ENCODE results near the gene EOMES.

EOMES gene

GRCh38 chr3:27715454-27715806, 6.7 kb downstream of the EOMES start:
- Mint-ChIP-seq H3K27ac (no peak overlapping the region), H3K27me3 (peaks cover 93% of the 10 kb centered on the region), H3K4me1 (ENCODE audit: low read depth) (peaks cover 35% of the 10 kb centered on the region), H3K4me3 (no peak overlapping the region), H3K9me3 (no peaks in the 10 kb centered on the region), H3K36me3 (ENCODE audit: low read depth) (peaks cover 10% of the 10 kb centered on the region)
- intact Hi-C loops (cut with micrococcal nuclease), result loop anchor here (10.0 kb wide), 1 partner anchor 439 kb away; no protein-coding TSS in a partner anchor

GRCh38 chr3:27714692-27715453, 7.2 kb downstream of the EOMES start:
- H3K27ac Mint-ChIP-seq, result no peak overlapping the region
- intact Hi-C loops (cut with micrococcal nuclease), result loop anchor here (10.0 kb wide), 1 partner anchor 440 kb away; no protein-coding TSS in a partner anchor
- H3K27me3 Mint-ChIP-seq, result peaks cover 92% of the 10 kb centered on the region
- peaks cover 35% of the 10 kb centered on the region for H3K4me1 Mint-ChIP-seq (ENCODE audit: low read depth)
- peaks cover 10% of the 10 kb centered on the region for H3K36me3 Mint-ChIP-seq (ENCODE audit: low read depth)
- H3K9me3 Mint-ChIP-seq, result no peaks in the 10 kb centered on the region
- H3K4me3 Mint-ChIP-seq, result peak overlapping the region; percentile 18

- H3K27me3 Mint-ChIP-seq, result peaks cover 88% of the 10 kb centered on the region
- intact Hi-C loops (cut with micrococcal nuclease), result loop anchor here (10.0 kb wide), 1 partner anchor 441 kb away; no protein-coding TSS in a partner anchor
- H3K4me3 Mint-ChIP-seq, result peak overlapping the region; percentile 90
- peaks cover 10% of the 10 kb centered on the region for H3K36me3 Mint-ChIP-seq (ENCODE audit: low read depth)
- H3K9me3 Mint-ChIP-seq, result no peaks in the 10 kb centered on the region
- H3K4me1 Mint-ChIP-seq (ENCODE audit: low read depth), result peaks cover 35% of the 10 kb centered on the region
- no peak overlapping the region for H3K27ac Mint-ChIP-seq
Measured at GRCh38 chr3:27714146-27714526, 8.0 kb downstream of the EOMES start.

GRCh38 chr3:27713435-27714145, 8.5 kb downstream of the EOMES start:
- peak overlapping the region; percentile 90 for H3K4me3 Mint-ChIP-seq
- peaks cover 35% of the 10 kb centered on the region for H3K4me1 Mint-ChIP-seq (ENCODE audit: low read depth)
- peaks cover 10% of the 10 kb centered on the region for H3K36me3 Mint-ChIP-seq (ENCODE audit: low read depth)
- intact Hi-C loops (cut with micrococcal nuclease), result loop anchor here (2.0 to 10.0 kb wide), 2 partner anchors 441 to 573 kb away; no protein-coding TSS in a partner anchor
- no peak overlapping the region for H3K27ac Mint-ChIP-seq
- H3K27me3 Mint-ChIP-seq, result peaks cover 85% of the 10 kb centered on the region
- H3K9me3 Mint-ChIP-seq, result no peaks in the 10 kb centered on the region

GRCh38 chr3:27713078-27713423, 9.1 kb downstream of the EOMES start:
- Mint-ChIP-seq H3K4me3 (peak overlapping the region; percentile 90), H3K9me3 (no peaks in the 10 kb centered on the region), H3K36me3 (ENCODE audit: low read depth) (peaks cover 10% of the 10 kb centered on the region), H3K27me3 (peaks cover 80% of the 10 kb centered on the region), H3K27ac (no peak overlapping the region), H3K4me1 (ENCODE audit: low read depth) (peaks cover 35% of the 10 kb centered on the region)
- intact Hi-C loops (cut with micrococcal nuclease), result loop anchor here (2.0 to 10.0 kb wide), 2 partner anchors 442 to 574 kb away; no protein-coding TSS in a partner anchor

GRCh38 chr3:27712136-27713077, 9.7 kb downstream of the EOMES start:
- Mint-ChIP-seq H3K4me3 (peak overlapping the region; percentile 90), H3K36me3 (ENCODE audit: low read depth) (peaks cover 10% of the 10 kb centered on the region), H3K27me3 (peaks cover 75% of the 10 kb centered on the region), H3K4me1 (ENCODE audit: low read depth) (peaks cover 35% of the 10 kb centered on the region), H3K27ac (peak overlapping the region; percentile 16), H3K9me3 (no peaks in the 10 kb centered on the region)
- intact Hi-C loops (cut with micrococcal nuclease), result loop anchor here (1.0 to 10.0 kb wide), 3 partner anchors 442 to 616 kb away; no protein-coding TSS in a partner anchor

GRCh38 chr3:27708250-27708649, 13.9 kb downstream of the EOMES start:
- peaks cover 45% of the 10 kb centered on the region for H3K27me3 Mint-ChIP-seq
- peaks cover 14% of the 10 kb centered on the region for H3K4me1 Mint-ChIP-seq (ENCODE audit: low read depth)
- H3K27ac Mint-ChIP-seq, result no peak overlapping the region
- no peak overlapping the region for H3K4me3 Mint-ChIP-seq
- peaks cover 10% of the 10 kb centered on the region for H3K36me3 Mint-ChIP-seq (ENCODE audit: low read depth)
- H3K9me3 Mint-ChIP-seq, result no peaks in the 10 kb centered on the region
- intact Hi-C loops (cut with micrococcal nuclease), result no loop called here

- Mint-ChIP-seq H3K27me3 (peaks cover 1% of the 10 kb centered on the region), H3K4me3 (no peak overlapping the region), H3K4me1 (ENCODE audit: low read depth) (peaks cover 9% of the 10 kb centered on the region), H3K9me3 (peaks cover 9% of the 10 kb centered on the region), H3K27ac (no peak overlapping the region), H3K36me3 (ENCODE audit: low read depth) (no peaks in the 10 kb centered on the region)
- intact Hi-C loops (cut with micrococcal nuclease), result no loop called here
Measured at GRCh38 chr3:27699067-27699466, 23.1 kb downstream of the EOMES start.

- no peak overlapping the region for H3K4me3 Mint-ChIP-seq
- H3K27me3 Mint-ChIP-seq, result peaks cover 5% of the 10 kb centered on the region
- no peak overlapping the region for H3K27ac Mint-ChIP-seq
- no peaks in the 10 kb centered on the region for H3K36me3 Mint-ChIP-seq (ENCODE audit: low read depth)
- intact Hi-C loops (cut with micrococcal nuclease), result no loop called here
- H3K4me1 Mint-ChIP-seq (ENCODE audit: low read depth), result peaks cover 9% of the 10 kb centered on the region
- H3K9me3 Mint-ChIP-seq, result peaks cover 11% of the 10 kb centered on the region
Measured at GRCh38 chr3:27696906-27697305, 25.2 kb downstream of the EOMES start.

GRCh38 chr3:27695636-27696035, 26.5 kb downstream of the EOMES start:
- Mint-ChIP-seq H3K9me3 (peaks cover 24% of the 10 kb centered on the region), H3K4me3 (no peak overlapping the region), H3K4me1 (ENCODE audit: low read depth) (peaks cover 9% of the 10 kb centered on the region), H3K36me3 (ENCODE audit: low read depth) (no peaks in the 10 kb centered on the region), H3K27ac (no peak overlapping the region), H3K27me3 (peaks cover 9% of the 10 kb centered on the region)
- intact Hi-C loops (cut with micrococcal nuclease), result no loop called here

GRCh38 chr3:27688053-27688452, 34.1 kb downstream of the EOMES start:
- no peak overlapping the region for H3K27ac Mint-ChIP-seq
- H3K9me3 Mint-ChIP-seq, result peaks cover 31% of the 10 kb centered on the region
- intact Hi-C loops (cut with micrococcal nuclease), result loop anchor here (10.0 kb wide), 1 partner anchor 553 kb away; no protein-coding TSS in a partner anchor
- no peak overlapping the region for H3K4me3 Mint-ChIP-seq
- peaks cover 8% of the 10 kb centered on the region for H3K27me3 Mint-ChIP-seq
- H3K36me3 Mint-ChIP-seq (ENCODE audit: low read depth), result no peaks in the 10 kb centered on the region
- H3K4me1 Mint-ChIP-seq (ENCODE audit: low read depth), result no peaks in the 10 kb centered on the region

GRCh38 chr3:27686642-27687041, 35.5 kb downstream of the EOMES start:
- Mint-ChIP-seq H3K27me3 (peaks cover 5% of the 10 kb centered on the region), H3K36me3 (ENCODE audit: low read depth) (no peaks in the 10 kb centered on the region), H3K4me3 (no peak overlapping the region), H3K4me1 (ENCODE audit: low read depth) (no peaks in the 10 kb centered on the region), H3K27ac (no peak overlapping the region), H3K9me3 (peaks cover 26% of the 10 kb centered on the region)
- intact Hi-C loops (cut with micrococcal nuclease), result loop anchor here (10.0 kb wide), 1 partner anchor 552 kb away; no protein-coding TSS in a partner anchor

GRCh38 chr3:27685474-27685873, 36.6 kb downstream of the EOMES start:
- Mint-ChIP-seq H3K36me3 (ENCODE audit: low read depth) (no peaks in the 10 kb centered on the region), H3K4me1 (ENCODE audit: low read depth) (peaks cover 7% of the 10 kb centered on the region), H3K9me3 (peaks cover 14% of the 10 kb centered on the region), H3K27ac (no peak overlapping the region), H3K4me3 (no peak overlapping the region), H3K27me3 (peaks cover 2% of the 10 kb centered on the region)
- intact Hi-C loops (cut with micrococcal nuclease), result loop anchor here (10.0 kb wide), 1 partner anchor 551 kb away; no protein-coding TSS in a partner anchor
